ENCODE results near the gene BARHL2. TPM values are rescaled to one million over a fixed set of nuclear protein-coding genes. Genes with fewer than 3 reads are reported as not detected.

BARHL2 gene
- total RNA-seq, 1 donor from 2014 or later = not detected

DNA sequence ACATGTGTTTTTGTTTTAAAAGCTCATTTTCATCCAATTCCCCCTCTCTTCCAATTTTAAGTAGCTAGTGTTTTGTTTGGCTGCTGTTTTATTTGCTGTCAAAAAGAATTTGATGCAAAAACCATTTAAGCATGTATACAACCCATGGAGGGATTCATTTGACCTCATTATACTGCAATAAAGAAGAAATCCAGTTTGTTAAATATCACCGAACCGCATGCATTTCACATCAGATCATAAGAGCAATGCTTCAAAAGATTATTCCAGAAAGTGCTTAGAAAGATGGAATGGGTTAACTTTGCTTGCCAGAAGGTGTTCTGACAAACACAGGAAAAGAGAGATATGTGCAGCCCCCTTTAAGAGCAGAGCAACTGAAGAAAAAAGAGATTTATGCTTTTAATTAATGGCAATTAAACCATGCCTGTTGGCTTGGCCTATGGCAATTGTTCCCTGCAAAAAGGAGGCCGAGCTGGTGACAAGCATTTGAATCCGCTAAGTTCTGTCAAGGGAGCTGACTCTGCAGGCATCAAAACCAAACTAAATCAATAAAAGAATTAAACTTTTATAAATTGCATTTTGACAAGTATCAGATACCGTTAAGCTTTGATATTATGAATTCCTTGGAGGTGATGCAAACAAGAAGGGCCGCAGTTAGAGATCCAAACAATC is 14.4 kb upstream of the BARHL2 start:
- Histone ChIP-seq H3K36me3 (ENCODE audit: control insufficient read depth in 3 of 3, insufficient read depth in 3 of 3, low read length in 3 of 3) (no peaks in the 10 kb centered on the region), H3K27me3 (ENCODE audit: control insufficient read depth in 3 of 3, insufficient read depth in 3 of 3, low read length in 3 of 3) (peaks cover 59 to 72% (median 71%) of the 10 kb centered on the region in 3 donors), H3K9ac (ENCODE audit: low read depth in 1 of 3, low read length in 3 of 3) (no peak overlapping the region), H3K27ac (ENCODE audit: low read depth, low read length) (no peak overlapping the region), H3K4me1 (ENCODE audit: control insufficient read depth in 3 of 3, insufficient read depth in 3 of 3, low read length in 3 of 3) (peaks cover 0 to 9% (median 8%) of the 10 kb centered on the region in 3 donors), H3K9me3 (ENCODE audit: control insufficient read depth in 3 of 3, low read length in 3 of 3) (no peaks in the 10 kb centered on the region), H3K4me3 (ENCODE audit: low read length in 3 of 3) (no peak overlapping the region)

DNA sequence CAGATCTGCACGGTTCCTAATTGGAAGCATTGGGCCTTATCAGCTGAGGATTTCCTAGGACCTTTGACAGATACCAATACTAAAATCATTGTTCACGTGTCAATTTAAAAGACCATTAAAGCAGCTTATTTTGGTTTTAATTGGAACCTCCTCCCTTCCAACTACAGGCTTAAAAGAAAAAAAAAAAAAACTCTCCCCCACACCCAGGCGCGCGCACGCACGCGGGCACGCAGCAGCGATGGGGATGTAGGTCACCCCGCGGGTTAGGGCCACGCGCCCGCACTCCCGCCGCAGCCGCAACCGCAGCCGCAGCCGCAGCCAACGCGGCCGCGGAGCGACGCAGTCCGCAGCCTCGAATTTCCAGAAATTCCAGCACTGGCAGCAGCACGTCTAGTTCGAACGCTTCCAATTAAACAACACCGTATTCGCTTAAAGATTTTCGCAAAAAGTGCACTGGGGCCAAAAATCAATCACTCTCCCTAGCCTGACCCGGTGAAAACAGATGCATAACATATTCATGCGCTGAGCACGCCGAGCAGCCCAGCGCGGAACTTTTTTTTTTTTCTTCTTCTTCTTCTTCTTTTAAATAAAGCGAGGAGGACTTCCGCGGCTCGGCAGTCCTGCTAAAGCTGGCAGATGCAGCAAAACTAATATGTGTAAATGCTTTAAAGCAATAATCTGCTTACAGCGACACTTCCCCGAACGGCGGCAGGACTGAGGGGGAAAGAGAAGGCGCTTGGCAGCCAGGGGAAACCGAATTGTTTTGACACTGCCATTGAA is 13.3 kb upstream of the BARHL2 start:
- H3K9ac ChIP-seq (ENCODE audit: low read depth in 1 of 3, low read length in 3 of 3) = no peak overlapping the region
- no peaks in the 10 kb centered on the region for H3K9me3 ChIP-seq (ENCODE audit: control insufficient read depth in 3 of 3, low read length in 3 of 3)
- peaks cover 9 to 19% (median 18%) of the 10 kb centered on the region in 3 donors for H3K4me1 ChIP-seq (ENCODE audit: control insufficient read depth in 3 of 3, insufficient read depth in 3 of 3, low read length in 3 of 3)
- peaks cover 70 to 83% (median 82%) of the 10 kb centered on the region in 3 donors for H3K27me3 ChIP-seq (ENCODE audit: control insufficient read depth in 3 of 3, insufficient read depth in 3 of 3, low read length in 3 of 3)
- H3K36me3 ChIP-seq (ENCODE audit: control insufficient read depth in 3 of 3, insufficient read depth in 3 of 3, low read length in 3 of 3) = no peaks in the 10 kb centered on the region
- no peak overlapping the region for H3K4me3 ChIP-seq (ENCODE audit: low read length in 3 of 3)
- no peak overlapping the region for H3K27ac ChIP-seq (ENCODE audit: low read depth, low read length)

DNA sequence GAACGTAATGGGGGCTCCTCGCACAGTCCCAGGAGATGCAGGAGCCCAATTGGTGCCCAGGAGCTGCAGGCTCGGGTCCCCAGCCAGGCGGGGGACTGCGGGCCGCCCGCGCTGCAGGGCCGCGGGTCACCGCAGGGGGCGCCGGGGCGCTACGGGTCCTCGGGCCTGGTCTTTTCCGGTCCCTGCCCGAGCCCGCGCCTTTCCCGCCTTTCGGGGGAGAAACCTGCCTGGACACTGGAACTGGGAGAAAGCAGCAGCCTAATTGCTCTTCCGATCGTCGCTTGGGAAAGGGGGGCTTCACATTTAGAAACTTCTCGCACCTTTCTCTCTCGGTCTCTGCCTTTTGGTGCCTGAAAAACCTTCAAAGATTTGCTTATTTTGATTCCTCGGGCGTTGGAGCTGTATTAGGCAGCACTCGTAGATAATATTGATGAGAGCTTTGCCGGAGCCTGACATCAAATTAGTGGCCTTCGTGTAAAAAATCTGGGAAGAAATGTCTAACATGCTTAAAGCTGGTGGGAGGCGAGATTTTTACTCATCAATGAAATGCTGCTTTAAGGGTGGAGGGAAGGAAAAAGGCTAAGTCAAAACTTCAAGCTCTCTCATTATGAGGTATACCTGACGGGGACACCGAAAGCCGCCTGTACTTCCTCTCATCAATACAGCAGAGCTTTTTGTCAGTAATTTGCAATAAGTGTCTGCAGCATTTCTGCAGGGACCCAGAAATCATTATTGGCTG is 12.6 kb upstream of the BARHL2 start:
- Histone ChIP-seq H3K27me3 (ENCODE audit: control insufficient read depth in 3 of 3, insufficient read depth in 3 of 3, low read length in 3 of 3) (peaks cover 77 to 91% (median 90%) of the 10 kb centered on the region in 3 donors), H3K36me3 (ENCODE audit: control insufficient read depth in 3 of 3, insufficient read depth in 3 of 3, low read length in 3 of 3) (no peaks in the 10 kb centered on the region), H3K4me1 (ENCODE audit: control insufficient read depth in 3 of 3, insufficient read depth in 3 of 3, low read length in 3 of 3) (peaks cover 16 to 27% (median 24%) of the 10 kb centered on the region in 3 donors), H3K4me3 (ENCODE audit: low read length in 3 of 3) (no peak overlapping the region), H3K9me3 (ENCODE audit: control insufficient read depth in 3 of 3, low read length in 3 of 3) (no peaks in the 10 kb centered on the region), H3K9ac (ENCODE audit: low read depth in 1 of 3, low read length in 3 of 3) (no peak overlapping the region), H3K27ac (ENCODE audit: low read depth, low read length) (no peak overlapping the region)

DNA sequence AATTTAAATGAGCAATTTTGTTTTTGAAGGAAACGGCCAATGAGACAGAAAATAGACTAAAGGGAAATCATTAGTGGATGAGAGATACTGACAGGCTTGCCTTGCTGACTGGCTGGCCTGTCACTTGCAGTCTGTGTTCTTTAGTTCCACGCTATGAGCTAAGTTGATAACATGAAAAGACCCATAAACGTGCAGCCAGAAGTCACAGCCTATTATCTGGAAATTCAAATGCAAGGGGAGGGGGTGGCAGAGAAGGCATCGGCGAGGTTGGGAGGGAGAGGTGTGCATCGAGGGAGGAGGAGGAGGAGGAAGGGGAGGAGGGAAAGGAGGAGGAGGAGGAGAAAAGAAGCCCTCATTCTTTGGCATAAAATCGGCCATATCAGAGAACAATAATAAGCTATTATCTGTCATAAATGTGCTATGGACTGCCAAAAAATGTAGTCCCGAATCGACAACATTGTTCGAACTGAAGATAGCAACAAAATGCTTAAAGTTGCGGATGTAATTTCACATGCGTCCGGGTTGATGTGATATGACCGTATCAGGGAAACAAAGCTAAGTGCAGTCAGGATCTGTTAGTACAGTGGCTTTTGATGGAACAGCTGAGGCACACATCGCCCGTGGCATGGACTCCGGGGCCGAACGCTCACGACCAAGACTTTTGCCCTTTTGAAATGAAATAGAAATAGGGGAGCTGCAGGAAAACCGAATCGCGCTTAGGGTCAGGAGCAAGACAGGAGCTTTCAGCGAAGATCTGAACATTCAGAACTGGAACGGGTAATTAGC is 11.6 kb upstream of the BARHL2 start:
- Histone ChIP-seq H3K36me3 (ENCODE audit: control insufficient read depth in 3 of 3, insufficient read depth in 3 of 3, low read length in 3 of 3) (no peaks in the 10 kb centered on the region), H3K27ac (ENCODE audit: low read depth, low read length) (no peak overlapping the region), H3K27me3 (ENCODE audit: control insufficient read depth in 3 of 3, insufficient read depth in 3 of 3, low read length in 3 of 3) (peaks cover 87 to 99% (median 96%) of the 10 kb centered on the region in 3 donors), H3K4me3 (ENCODE audit: low read length in 3 of 3) (no peak overlapping the region), H3K9me3 (ENCODE audit: control insufficient read depth in 3 of 3, low read length in 3 of 3) (no peaks in the 10 kb centered on the region), H3K9ac (ENCODE audit: low read depth in 1 of 3, low read length in 3 of 3) (no peak overlapping the region), H3K4me1 (ENCODE audit: control insufficient read depth in 3 of 3, insufficient read depth in 3 of 3, low read length in 3 of 3) (peaks cover 21 to 36% (median 28%) of the 10 kb centered on the region in 3 donors)

DNA sequence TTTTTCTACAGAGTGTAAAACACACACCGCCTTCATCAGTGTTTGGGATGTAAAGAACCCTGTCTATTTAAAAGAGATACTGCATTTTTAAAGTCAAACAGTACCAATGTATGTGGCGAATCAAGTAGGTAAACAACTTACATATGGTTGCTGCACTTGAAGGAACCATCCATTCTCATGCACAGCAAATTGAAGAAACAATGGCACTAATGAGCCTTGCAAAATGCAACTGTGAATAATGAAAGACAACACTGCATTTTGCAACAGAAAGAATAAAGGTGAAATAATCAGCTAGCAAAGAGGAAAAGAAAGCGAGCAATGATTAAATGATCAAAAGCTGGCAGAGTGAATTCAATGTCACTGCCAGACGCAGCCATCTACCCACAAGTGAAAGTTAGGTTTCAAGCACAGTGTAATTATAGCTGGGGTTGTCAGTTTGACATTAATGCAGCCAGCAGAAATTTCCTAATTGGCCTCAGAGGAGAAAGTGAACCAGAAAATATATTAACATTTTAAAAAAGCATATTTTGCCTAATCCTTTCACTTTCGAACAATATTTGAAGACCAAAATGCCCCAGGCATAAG is 10.9 kb upstream of the BARHL2 start:
- Histone ChIP-seq H3K9ac (ENCODE audit: low read depth in 1 of 3, low read length in 3 of 3) (no peak overlapping the region), H3K4me3 (ENCODE audit: low read length in 3 of 3) (no peak overlapping the region), H3K27me3 (ENCODE audit: control insufficient read depth in 3 of 3, insufficient read depth in 3 of 3, low read length in 3 of 3) (peaks cover 94 to 99% (median 97%) of the 10 kb centered on the region in 3 donors), H3K36me3 (ENCODE audit: control insufficient read depth in 3 of 3, insufficient read depth in 3 of 3, low read length in 3 of 3) (no peaks in the 10 kb centered on the region), H3K9me3 (ENCODE audit: control insufficient read depth in 3 of 3, low read length in 3 of 3) (no peaks in the 10 kb centered on the region), H3K27ac (ENCODE audit: low read depth, low read length) (no peak overlapping the region), H3K4me1 (ENCODE audit: control insufficient read depth in 3 of 3, insufficient read depth in 3 of 3, low read length in 3 of 3) (peaks cover 21 to 42% (median 33%) of the 10 kb centered on the region in 3 donors)

DNA sequence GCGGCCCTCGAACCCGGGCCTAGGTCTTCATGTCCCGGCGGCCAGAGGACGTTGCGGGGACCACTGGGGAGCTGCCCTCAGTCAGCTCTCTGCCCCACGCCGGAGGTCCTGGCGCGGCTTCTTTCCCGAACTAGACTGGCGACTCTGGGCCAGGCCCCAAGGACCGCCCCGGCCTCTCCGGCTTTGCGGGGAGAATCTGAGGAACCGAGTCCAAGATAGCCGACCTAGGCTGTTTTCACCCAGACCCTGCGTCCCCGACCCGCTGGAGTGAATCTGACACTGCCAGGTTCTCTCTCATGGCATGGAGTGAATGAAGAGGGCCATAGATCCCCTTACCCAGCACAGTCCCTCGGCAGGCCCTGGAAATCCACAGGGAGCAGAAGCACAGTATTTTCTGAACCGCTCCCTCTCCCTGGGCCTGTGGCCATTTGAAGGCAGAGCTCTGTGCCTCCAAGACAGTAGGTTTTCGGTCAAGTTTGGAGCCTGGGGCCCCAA is 9.9 kb upstream of the BARHL2 start:
- Histone ChIP-seq H3K4me1 (ENCODE audit: control insufficient read depth in 3 of 3, insufficient read depth in 3 of 3, low read length in 3 of 3) (peaks cover 21 to 42% (median 33%) of the 10 kb centered on the region in 3 donors), H3K27ac (ENCODE audit: low read depth, low read length) (no peak overlapping the region), H3K9me3 (ENCODE audit: control insufficient read depth in 3 of 3, low read length in 3 of 3) (no peaks in the 10 kb centered on the region), H3K9ac (ENCODE audit: low read depth in 1 of 3, low read length in 3 of 3) (no peak overlapping the region), H3K27me3 (ENCODE audit: control insufficient read depth in 3 of 3, insufficient read depth in 3 of 3, low read length in 3 of 3) (peaks cover 99 to 100% (median 99%) of the 10 kb centered on the region in 3 donors), H3K36me3 (ENCODE audit: control insufficient read depth in 3 of 3, insufficient read depth in 3 of 3, low read length in 3 of 3) (no peaks in the 10 kb centered on the region), H3K4me3 (ENCODE audit: low read length in 3 of 3) (no peak overlapping the region)

DNA sequence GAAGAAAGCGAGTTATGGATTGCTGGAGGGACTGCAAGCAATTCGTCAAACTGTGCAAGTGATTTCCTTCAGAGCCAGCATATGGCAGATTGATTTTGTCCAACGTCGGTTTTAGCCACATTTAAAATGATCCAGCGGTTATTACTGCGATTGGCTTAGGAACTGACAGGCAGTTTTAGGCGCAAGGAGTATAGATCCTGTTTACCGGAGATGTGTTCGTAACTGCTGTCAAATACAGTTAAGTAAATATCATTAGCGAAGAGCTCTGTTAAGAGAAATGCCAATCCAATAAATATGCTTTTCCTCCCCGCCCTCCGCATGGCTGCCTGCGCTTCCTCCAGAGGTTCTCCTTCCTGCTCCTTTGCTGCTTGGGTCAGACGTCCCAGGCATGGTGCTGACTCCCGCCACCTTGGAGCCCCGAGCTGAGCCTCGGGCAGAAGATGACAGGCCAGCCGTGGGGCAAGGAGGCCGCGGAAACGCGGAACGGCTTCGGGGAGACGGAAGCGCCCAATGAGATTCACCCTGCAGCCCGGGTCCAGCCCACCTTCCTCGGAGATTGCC is 9.4 kb upstream of the BARHL2 start:
- Histone ChIP-seq H3K4me1 (ENCODE audit: control insufficient read depth in 3 of 3, insufficient read depth in 3 of 3, low read length in 3 of 3) (peaks cover 21 to 42% (median 33%) of the 10 kb centered on the region in 3 donors), H3K4me3 (ENCODE audit: low read length in 3 of 3) (peak overlapping the region in 2 of 3 donors; percentile 36 to 65), H3K36me3 (ENCODE audit: control insufficient read depth in 3 of 3, insufficient read depth in 3 of 3, low read length in 3 of 3) (no peaks in the 10 kb centered on the region), H3K9ac (ENCODE audit: low read depth in 1 of 3, low read length in 3 of 3) (no peak overlapping the region), H3K27me3 (ENCODE audit: control insufficient read depth in 3 of 3, insufficient read depth in 3 of 3, low read length in 3 of 3) (peaks cover 97 to 98% (median 97%) of the 10 kb centered on the region in 3 donors), H3K9me3 (ENCODE audit: control insufficient read depth in 3 of 3, low read length in 3 of 3) (no peaks in the 10 kb centered on the region), H3K27ac (ENCODE audit: low read depth, low read length) (no peak overlapping the region)

DNA sequence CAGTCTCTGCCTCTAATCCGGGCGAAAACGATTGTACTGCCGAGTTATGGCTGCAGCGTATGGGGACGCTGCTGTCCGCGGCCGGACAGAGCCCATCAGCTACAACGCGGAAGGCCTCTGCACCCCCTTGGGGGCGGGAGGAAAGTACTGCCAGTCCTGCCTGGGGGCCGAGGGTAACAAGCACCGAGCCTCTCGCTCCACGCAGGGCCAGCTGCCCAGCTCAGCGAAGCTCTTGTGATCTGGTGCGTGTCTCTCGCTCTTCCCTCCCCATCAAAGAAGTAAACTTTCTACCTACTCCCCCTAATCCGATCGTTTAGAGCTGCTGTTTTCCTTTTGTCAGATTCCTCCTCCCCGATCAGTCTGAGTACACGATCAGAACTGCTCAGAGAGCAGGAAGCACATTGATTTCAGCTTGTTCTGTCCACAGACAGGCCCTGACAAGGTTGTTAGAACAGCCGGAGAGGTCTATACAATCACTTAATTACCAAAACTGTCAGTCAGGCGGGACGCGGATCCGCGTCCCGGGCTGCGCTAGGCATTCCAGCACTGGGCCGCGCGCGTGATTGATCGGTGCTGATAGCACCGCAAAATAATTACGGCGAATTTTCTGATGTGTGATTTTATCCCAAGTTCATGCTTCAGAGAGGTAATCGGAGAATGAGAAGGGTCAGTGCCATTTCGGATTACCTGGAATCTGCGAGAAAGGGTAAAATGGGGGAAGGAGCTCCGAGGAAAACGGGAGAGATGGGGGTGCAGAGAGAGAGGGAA is 8.7 kb upstream of the BARHL2 start:
- peak overlapping the region in 2 of 3 donors; percentile 20 to 26 for H3K9ac ChIP-seq (ENCODE audit: low read depth in 1 of 3, low read length in 3 of 3)
- peaks cover 21 to 42% (median 33%) of the 10 kb centered on the region in 3 donors for H3K4me1 ChIP-seq (ENCODE audit: control insufficient read depth in 3 of 3, insufficient read depth in 3 of 3, low read length in 3 of 3)
- H3K36me3 ChIP-seq (ENCODE audit: control insufficient read depth in 3 of 3, insufficient read depth in 3 of 3, low read length in 3 of 3) = no peaks in the 10 kb centered on the region
- peaks cover 0 to 3% (median 0%) of the 10 kb centered on the region in 3 donors for H3K9me3 ChIP-seq (ENCODE audit: control insufficient read depth in 3 of 3, low read length in 3 of 3)
- peak overlapping the region; percentile 49 to 65 (median 65) for H3K4me3 ChIP-seq (ENCODE audit: low read length in 3 of 3)
- H3K27me3 ChIP-seq (ENCODE audit: control insufficient read depth in 3 of 3, insufficient read depth in 3 of 3, low read length in 3 of 3) = peaks cover 96 to 98% (median 98%) of the 10 kb centered on the region in 3 donors
- H3K27ac ChIP-seq (ENCODE audit: low read depth, low read length) = no peak overlapping the region

Data from skeletal muscle tissue (tissue), 4 donors.